Aorta (tissue), 5 donors: Measurements from ENCODE around the gene SLC2A13. TPM values are rescaled to one million over a fixed set of nuclear protein-coding genes. Genes with fewer than 3 reads are reported as not detected.
A peak's percentile ranks its signal among the peaks of the same experiment; 100 is the strongest.
"Not testable (repeated sequence)": the region's sequence is repeated elsewhere in the genome, so short reads cannot be mapped to it uniquely, and the experiment has no call there.

ENCODE experiments used
- ATAC-seq: fragments of 200-7000 bp; cut with Tn5 transposase; one replicate; pipeline ENCODE4 v1.9.1; 2022; ENCODE audit warnings: moderate library complexity; ENCODE audit not compliant: low FRiP score
- DNase-seq, 2 donors: peaks; one replicate each; pipeline ENCODE4 v3.0.0-alpha.2; 2020
- H3K27ac ChIP-seq, 2 donors: one replicate each; pipeline ENCODE4 v1.5.1; 2013; ENCODE audit warnings: low read length in 2 of 2, mild to moderate bottlenecking in 2 of 2, moderate library complexity in 2 of 2, control low read depth in 1 of 2, inconsistent platforms in 1 of 2, low read depth in 1 of 2
- H3K27me3 ChIP-seq, 2 donors: one replicate each; pipeline ENCODE4 v1.6.1; 2013; ENCODE audit warnings: control low read depth in 1 of 2, low read length in 1 of 2, mild to moderate bottlenecking in 1 of 2, moderate library complexity in 1 of 2; ENCODE audit not compliant: insufficient read depth in 2 of 2, control insufficient read depth in 1 of 2
- H3K36me3 ChIP-seq, 2 donors: one replicate each; pipeline ENCODE4 v1.6.1; 2013; ENCODE audit warnings: control low read depth in 1 of 2, low read length in 1 of 2, mild to moderate bottlenecking in 1 of 2; ENCODE audit not compliant: insufficient read depth in 2 of 2, control insufficient read depth in 1 of 2
- H3K4me1 ChIP-seq, 2 donors: one replicate each; pipeline ENCODE4 v1.6.1; 2013; ENCODE audit warnings: low read length in 2 of 2, control low read depth in 1 of 2, mild to moderate bottlenecking in 1 of 2, moderate library complexity in 1 of 2; ENCODE audit not compliant: insufficient read depth in 2 of 2, control insufficient read depth in 1 of 2
- H3K4me3 ChIP-seq, 2 donors: one replicate each; pipeline ENCODE4 v1.5.1; 2013; ENCODE audit warnings: low read length in 2 of 2, control low read depth in 1 of 2, mild to moderate bottlenecking in 1 of 2
- H3K9me3 ChIP-seq: one replicate; pipeline ENCODE4 v1.6.1; 2013; ENCODE audit warnings: mild to moderate bottlenecking, low read length; ENCODE audit not compliant: control insufficient read depth
- WGBS, 2 donors: extraction: QIAGEN DNeasy Blood & Tissue Kit; methylation state at CpG; one replicate each; pipeline ENCODE4 v1.1.7; 2013; 5-methylcytosine and 5-hydroxymethylcytosine counted together
- intact Hi-C, 2 donors: fragments of 100-400 bp; cut with DNase I; formaldehyde crosslinking; loops; one replicate each; pipeline versions ENCODE4 v1.14.2 to v1.15.0; 2022
- polyA plus RNA-seq, 2 donors: library from polyadenylated mRNA; stranded (reverse); fragments of 200-250 nt; gene quantifications; one replicate each; pipeline ENCODE4 v1.2.3, GENCODE V29; 2013
- total RNA-seq, 2 donors: library from RNA; stranded (reverse); fragmentation: NEBNext Ultra II Directional; extraction: Animal tissue kit (Norgen Biotek cat#: 25700); gene quantifications; one replicate each; pipeline ENCODE4 v1.2.1, GENCODE V29; 2021
- donor health status: healthy with polysubstance abuse.
- donor health status: Bipolar disorder and iron deficiency.
- donor health status: DM: no; HTN: no; CAD: no.
- donor health status: DM: no; HTN: no; CAD: no.
- donor health status: DM: yes; HTN: yes; CAD: no.

Gene SLC2A13
- total and polyA plus RNA-seq, 4 donors, result 1.1 to 11.4 (median 5.9) TPM

DNA sequence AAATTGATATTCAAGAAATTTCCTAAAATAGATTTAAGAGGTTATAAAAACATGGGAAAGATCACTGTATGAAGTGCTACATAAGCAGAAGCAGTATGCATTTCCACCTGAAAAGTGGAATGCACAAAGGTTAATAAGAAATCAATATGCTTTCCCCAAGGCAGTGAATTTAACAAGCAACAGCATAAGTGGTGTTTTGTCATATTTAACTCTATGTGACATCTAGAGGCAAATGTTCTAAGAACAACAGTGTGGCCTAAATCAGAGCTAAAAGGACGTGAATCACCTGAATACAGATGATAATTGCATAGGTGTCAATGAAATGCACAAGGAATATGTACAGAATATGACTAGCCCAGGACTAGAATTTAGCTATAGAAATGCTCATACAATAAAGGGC is 49.5 kb downstream of the SLC2A13 start:
- no peak for DNase-seq
- no peak overlapping the region for H3K4me3 ChIP-seq
- no peak overlapping the region for H3K27ac ChIP-seq
- WGBS, 2 donors, result 89 to 97% methylated on average over 1 of the region's 1 CpG
- H3K4me1 ChIP-seq, result no peaks in the 10 kb centered on the region
- no peaks in the 10 kb centered on the region for H3K36me3 ChIP-seq
- no peaks in the 10 kb centered on the region for H3K27me3 ChIP-seq
- intact Hi-C loops, result no loop called here
- no peaks in the 10 kb centered on the region for H3K9me3 ChIP-seq
- ATAC-seq, result no peak

DNA sequence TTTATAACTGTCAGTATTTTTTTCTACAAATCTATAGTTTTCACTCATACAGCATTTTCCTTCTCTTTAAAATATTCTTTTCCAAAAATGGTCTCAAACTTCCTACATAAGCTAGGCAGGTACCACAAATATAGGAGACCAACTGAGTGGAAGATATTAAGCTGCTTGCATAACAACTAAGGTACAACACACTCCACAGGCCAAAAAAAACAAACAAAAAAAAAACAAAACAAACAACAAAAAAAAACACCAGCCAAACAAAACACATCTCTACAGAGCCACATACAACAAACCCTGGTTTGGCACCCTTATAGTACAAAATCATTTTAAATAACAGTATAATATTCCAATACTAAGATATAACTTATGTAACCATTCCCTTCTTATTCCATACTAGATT is 50.1 kb downstream of the SLC2A13 start:
- H3K27me3 ChIP-seq, result no peaks in the 10 kb centered on the region
- no peaks in the 10 kb centered on the region for H3K4me1 ChIP-seq
- ATAC-seq, result no peak
- no peak overlapping the region for H3K27ac ChIP-seq
- intact Hi-C loops, result no loop called here
- H3K36me3 ChIP-seq, result no peaks in the 10 kb centered on the region
- H3K9me3 ChIP-seq, result no peaks in the 10 kb centered on the region
- no peak overlapping the region for H3K4me3 ChIP-seq
- DNase-seq, result no peak

DNA sequence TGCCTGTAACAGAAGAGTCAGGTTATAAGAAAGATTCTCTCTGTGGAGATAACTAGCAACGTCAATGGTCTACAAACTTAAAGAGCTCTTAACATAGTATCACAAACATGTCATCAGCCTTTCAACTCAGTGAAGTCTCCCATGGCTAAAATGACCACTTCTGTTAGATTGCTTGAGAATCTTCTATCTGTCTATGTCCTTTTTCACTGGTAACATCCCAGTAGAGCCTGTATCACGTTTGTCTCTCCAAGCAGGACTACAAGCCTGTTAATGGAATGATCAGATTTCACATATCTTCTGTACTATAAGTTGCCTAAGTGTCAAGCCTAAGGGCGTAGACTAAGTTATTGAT is 50.7 kb downstream of the SLC2A13 start:
- Histone ChIP-seq H3K36me3 (no peaks in the 10 kb centered on the region), H3K27ac (no peak overlapping the region), H3K4me3 (no peak overlapping the region), H3K9me3 (no peaks in the 10 kb centered on the region), H3K27me3 (no peaks in the 10 kb centered on the region), H3K4me1 (no peaks in the 10 kb centered on the region)
- DNase-seq (no peak), ATAC-seq (no peak)
- intact Hi-C loops, result no loop called here
- WGBS, 2 donors, result 77 to 81% methylated on average over 3 of the region's 3 CpGs

DNA sequence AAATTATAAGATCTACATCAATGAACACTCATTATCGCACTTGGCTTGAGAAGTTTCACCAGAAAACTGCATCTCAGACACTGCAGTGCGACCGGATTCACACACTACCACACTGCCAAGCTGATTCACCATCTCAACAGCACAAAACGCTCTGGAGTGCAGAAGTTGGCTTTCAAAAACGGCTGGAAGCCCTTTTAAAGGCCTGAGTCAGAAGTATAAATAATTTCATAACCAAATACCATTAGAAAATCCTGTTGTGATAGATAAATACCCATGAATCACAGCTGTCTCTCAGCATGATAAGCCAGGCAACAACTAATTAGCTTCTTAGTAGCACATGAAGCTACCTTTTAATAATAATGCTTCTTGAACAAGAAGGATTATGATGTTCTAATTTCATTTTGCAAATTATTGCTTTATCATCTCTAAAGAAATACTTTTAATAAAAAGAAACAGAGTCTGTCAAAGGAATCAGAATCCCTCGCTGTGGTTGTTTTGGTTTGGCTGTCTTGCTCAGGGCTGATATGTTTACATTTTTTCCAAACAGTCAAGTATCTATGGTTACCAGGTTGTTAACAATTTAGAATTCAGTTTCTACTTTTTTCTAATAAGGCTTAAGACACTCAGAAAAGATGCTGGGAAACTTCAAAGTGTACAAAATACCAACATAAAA is 51.2 kb downstream of the SLC2A13 start:
- intact Hi-C loops, result no loop called here
- Histone ChIP-seq H3K4me3 (no peak overlapping the region), H3K9me3 (no peaks in the 10 kb centered on the region), H3K36me3 (no peaks in the 10 kb centered on the region), H3K27me3 (no peaks in the 10 kb centered on the region), H3K4me1 (no peaks in the 10 kb centered on the region), H3K27ac (no peak overlapping the region)
- 12 to 14% methylated on average over 6 of the region's 6 CpGs for WGBS, 2 donors
- peak; percentile 80 for ATAC-seq
- DNase-seq, result peak in 1 of 2 donors; percentile 46

DNA sequence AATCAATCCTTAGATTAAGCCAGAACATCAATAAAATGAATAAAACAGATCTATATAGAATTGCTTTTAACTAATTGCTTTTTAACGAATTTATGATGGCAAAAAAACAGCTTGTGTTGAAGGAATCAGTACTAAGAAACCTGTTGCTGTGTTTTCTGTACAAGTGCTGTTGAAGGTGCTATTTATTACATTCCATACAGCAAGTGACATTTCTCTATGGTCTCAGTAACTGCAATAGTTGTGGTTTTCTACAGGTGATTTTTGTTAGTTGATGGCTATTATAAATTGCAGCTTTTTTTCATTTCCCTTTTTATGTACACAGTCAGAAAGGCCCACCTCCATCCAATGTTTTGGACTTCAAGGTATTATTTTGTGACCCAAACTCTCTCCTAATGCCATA is 56.6 kb downstream of the SLC2A13 start:
- WGBS, 2 donors, result 95 to 98% methylated on average over 1 of the region's 1 CpG

DNA sequence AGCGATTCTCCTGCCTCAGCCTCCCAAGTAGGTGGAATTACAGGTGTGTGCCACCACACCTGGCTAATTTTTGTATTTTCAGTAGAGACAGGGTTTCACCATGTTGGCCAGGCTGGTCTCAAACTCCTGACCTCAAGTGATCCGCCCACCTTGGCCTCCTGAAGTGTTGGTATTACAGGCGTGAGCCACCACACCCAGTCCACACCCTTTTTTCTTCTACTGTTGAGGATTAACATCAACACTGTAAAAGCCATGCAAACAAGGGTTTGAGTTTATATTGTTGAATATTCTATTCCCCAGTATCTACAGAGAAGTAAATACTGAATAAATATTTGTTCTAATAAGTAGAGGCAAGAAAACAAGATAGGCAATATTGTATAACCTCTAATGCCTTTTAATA is 58.9 kb downstream of the SLC2A13 start:
- intact Hi-C loops, H3K4me3 ChIP-seq, DNase-seq, H3K9me3 ChIP-seq, H3K36me3 ChIP-seq, H3K27me3 ChIP-seq, H3K4me1 ChIP-seq, H3K27ac ChIP-seq, ATAC-seq: not testable (repeated sequence)
- 91 to 93% methylated on average over 3 of the region's 3 CpGs for WGBS, 2 donors

More for the DNA sequence above, 56.6 kb downstream of the SLC2A13 start:
- no peak for DNase-seq
- Histone ChIP-seq H3K4me1 (no peaks in the 10 kb centered on the region), H3K4me3 (no peak overlapping the region), H3K36me3 (no peaks in the 10 kb centered on the region), H3K27ac (no peak overlapping the region), H3K27me3 (no peaks in the 10 kb centered on the region), H3K9me3 (no peaks in the 10 kb centered on the region)
- ATAC-seq, result no peak
- intact Hi-C loops, result no loop called here

DNA sequence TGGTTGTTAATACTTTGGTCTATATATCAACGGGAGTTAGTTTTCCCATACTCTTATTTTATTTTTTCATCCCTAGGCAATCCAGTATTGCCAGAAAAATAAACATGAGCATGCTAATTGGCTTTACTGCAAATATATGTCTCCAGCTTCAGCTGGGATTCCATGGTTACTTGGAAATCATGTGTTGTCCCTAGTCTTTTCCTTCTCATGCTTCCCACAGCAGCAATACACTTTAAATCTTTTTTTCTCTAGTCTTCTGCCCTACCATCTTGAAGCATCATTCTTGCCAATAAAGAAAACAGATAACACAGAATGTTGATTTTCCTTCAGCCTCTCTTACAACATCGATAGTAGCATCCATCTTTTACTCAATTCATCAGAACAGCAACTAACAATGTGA is 60.2 kb downstream of the SLC2A13 start:
- no peaks in the 10 kb centered on the region for H3K4me1 ChIP-seq

DNA sequence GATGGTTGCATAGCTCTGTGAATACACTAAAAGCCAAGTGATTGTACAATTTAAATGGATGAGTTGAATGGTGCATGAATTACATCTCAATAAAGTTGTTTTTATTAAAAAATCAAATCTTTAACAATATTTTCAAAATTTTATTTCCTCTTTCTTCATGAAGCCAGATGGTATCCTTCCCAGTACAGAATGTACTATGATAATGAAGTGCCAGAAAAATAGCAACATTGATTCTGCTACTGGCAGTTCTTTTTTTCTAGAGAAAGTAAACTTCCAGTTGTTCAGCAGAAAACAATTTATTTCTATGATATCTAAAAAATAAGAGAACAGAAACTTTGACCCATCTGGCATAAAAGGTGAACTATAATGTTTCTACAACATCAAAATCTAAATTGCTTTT is 61.5 kb downstream of the SLC2A13 start:
- Histone ChIP-seq H3K27me3 (no peaks in the 10 kb centered on the region), H3K4me3 (no peak overlapping the region), H3K9me3 (no peaks in the 10 kb centered on the region), H3K4me1 (no peaks in the 10 kb centered on the region), H3K36me3 (no peaks in the 10 kb centered on the region), H3K27ac (no peak overlapping the region)
- intact Hi-C loops, result no loop called here
- DNase-seq, result no peak
- ATAC-seq, result no peak

More for the DNA sequence above, 60.2 kb downstream of the SLC2A13 start:
- H3K4me3 ChIP-seq, result no peak overlapping the region
- intact Hi-C loops, result no loop called here
- WGBS, 2 donors, result 85 to 93% methylated on average over 2 of the region's 2 CpGs
- H3K27ac ChIP-seq, result no peak overlapping the region
- H3K36me3 ChIP-seq, result no peaks in the 10 kb centered on the region
- ATAC-seq (no peak), DNase-seq (no peak)
- H3K27me3 ChIP-seq, result no peaks in the 10 kb centered on the region
- no peaks in the 10 kb centered on the region for H3K9me3 ChIP-seq

DNA sequence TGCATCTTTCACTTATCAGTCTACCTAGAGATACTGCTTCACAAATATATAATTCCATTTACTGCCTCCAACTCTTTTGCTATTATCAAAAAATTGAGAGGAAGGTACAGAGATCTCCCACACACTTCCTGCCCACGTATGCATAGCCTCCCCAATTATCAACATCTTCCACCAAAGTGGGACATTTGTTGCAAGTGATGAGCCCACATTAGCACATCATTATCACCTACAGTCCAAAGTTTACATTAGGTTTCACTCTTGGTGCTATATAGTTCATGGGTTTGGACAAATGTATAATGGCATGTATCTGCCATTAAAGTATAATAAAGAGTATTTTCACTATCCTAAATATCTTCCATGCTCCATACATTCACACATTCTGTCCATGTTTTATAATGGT is 66.3 kb downstream of the SLC2A13 start:
- H3K4me1 ChIP-seq, result peaks cover 0 to 7% of the 10 kb centered on the region in 2 donors
- intact Hi-C loops, result no loop called here
- ATAC-seq, result no peak
- no peaks in the 10 kb centered on the region for H3K27me3 ChIP-seq
- no peak overlapping the region for H3K27ac ChIP-seq
- no peak for DNase-seq
- H3K4me3 ChIP-seq, result no peak overlapping the region
- no peaks in the 10 kb centered on the region for H3K36me3 ChIP-seq
- WGBS, 2 donors, result 68 to 74% methylated on average over 1 of the region's 1 CpG
- H3K9me3 ChIP-seq, result no peaks in the 10 kb centered on the region
